ENCODE results near the gene ETS2.

Gene ETS2

GRCh38 chr21:38858026-38858811, 52.5 kb downstream of the ETS2 start:
- DNase-seq (ENCODE audit: low read depth in 2 of 2, low spot score in 1 of 2): no peak

- no peak for DNase-seq (ENCODE audit: low read depth in 2 of 2, low spot score in 1 of 2)
These were observed 53.1 kb downstream of the ETS2 start for GRCh38 chr21:38858812-38859205.

GRCh38 chr21:38859852-38860251, 54.1 kb downstream of the ETS2 start:
- DNase-seq (ENCODE audit: low read depth in 2 of 2, low spot score in 1 of 2): no peak

DNA sequence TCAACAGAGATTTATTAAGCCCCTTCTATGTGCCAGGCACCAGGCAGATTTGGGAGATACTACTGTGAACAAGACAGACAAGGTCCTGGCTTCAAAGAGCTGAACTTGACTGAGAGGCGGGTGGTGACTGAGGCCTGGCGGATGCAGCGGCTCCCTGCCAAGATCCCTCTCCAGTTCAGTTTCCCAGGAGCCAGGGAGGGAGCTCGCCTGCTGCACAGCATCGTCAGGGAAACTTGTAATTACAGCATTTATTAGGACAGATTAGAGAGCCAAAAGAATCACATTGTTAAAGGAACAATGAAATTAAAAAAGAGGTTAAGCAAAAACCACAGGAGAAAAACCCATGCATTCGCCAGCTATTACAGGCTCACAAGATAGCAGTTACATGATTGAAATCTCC, 55.3 kb downstream of the ETS2 start:
- no peak for DNase-seq (ENCODE audit: low read depth in 2 of 2, low spot score in 1 of 2)

GRCh38 chr21:38861989-38862683, 56.4 kb downstream of the ETS2 start:
- DNase-seq (ENCODE audit: low read depth in 2 of 2, low spot score in 1 of 2): no peak

DNA sequence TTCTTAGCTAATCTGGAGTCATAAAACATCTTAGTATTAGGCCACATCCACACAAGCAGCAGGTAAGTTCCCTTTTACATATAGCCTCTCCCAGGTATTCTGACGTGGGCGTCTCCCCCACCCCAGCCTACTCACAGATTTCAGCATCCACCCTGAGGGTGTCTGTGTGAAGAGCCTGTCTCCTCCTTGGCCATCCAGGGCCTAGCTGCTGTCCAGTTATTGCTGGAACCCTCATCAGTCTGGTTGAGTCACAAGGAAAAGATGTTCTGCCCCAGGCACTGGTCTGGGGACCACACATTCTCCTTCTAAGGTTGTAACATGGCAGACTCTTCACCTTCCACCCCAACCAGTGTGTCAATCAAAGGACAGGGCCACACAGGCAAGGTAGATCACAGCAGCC, 57.6 kb downstream of the ETS2 start:
- no peak for DNase-seq (ENCODE audit: low read depth in 2 of 2, low spot score in 1 of 2)

GRCh38 chr21:38863843-38864363, 58.2 kb downstream of the ETS2 start:
- DNase-seq (ENCODE audit: low read depth in 2 of 2, low spot score in 1 of 2): no peak

DNA sequence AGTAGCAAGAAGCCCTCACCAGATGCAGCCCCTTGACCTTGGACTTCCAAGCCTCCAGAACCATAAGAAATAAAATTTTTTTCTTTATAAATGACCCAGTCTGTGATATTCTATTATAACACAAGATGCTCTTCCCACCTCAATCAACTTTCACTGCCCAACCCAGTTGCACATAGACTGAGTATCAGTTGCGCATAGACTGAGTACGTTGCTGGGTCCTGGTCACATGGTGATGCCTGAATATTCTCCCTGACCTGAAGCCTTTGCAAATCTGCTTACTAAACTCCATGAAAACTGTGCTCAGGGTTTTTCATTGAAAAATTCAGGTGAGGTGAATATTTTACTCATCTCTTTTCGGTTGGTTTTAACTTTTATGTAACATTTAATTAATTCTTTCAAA, 59.2 kb downstream of the ETS2 start:
- DNase-seq (ENCODE audit: low read depth in 2 of 2, low spot score in 1 of 2): no peak

GRCh38 chr21:38869196-38869595, 63.5 kb downstream of the ETS2 start:
- no peak for DNase-seq (ENCODE audit: low read depth in 2 of 2, low spot score in 1 of 2)

DNA sequence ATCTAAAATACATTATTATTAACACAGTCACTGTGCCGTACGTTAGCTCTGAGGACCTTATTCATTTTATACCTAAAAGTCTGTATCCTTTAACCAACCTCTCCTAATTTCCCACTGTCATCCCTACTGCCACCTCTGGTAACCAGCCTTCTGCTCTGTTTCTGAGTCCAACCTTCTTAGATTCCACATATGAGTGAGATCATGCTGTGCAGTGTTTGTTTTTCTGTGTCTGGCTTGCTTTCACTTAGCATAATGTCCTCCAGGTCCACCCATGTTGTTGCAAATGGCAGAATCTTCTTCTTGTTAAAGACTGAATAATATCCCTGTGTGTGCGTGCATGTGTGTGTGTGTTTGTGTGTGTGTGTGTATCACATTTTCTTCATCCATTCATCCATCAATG, 64.2 kb downstream of the ETS2 start:
- DNase-seq (ENCODE audit: low read depth in 2 of 2, low spot score in 1 of 2): no peak

Measured in stimulated activated CD8-positive, alpha-beta memory T cell treated with anti-CD3 and anti-CD28 coated beads, Interleukin-4, amount 100 ng/mL, for 4 hours (primary cell).